Measurements from ENCODE around the gene VCL. TPM values are rescaled to one million over a fixed set of nuclear protein-coding genes. Genes with fewer than 3 reads are reported as not detected.
"Not testable (repeated sequence)": the region's sequence is repeated elsewhere in the genome, so short reads cannot be mapped to it uniquely, and the experiment has no call there.

Gene VCL
- total and polyA plus RNA-seq, 12 donors: 14.3 to 90.7 (median 43.2) TPM

- Histone ChIP-seq H3K36me3 (replicated peaks in 1 of 2) (no peaks in the 10 kb centered on the region), H3K9me3 (replicated peaks in 1 of 3) (no peaks in the 10 kb centered on the region), H3K4me1 (replicated peaks in 1 of 2) (peaks cover 0 to 25% of the 10 kb centered on the region in 2 donors), H3K4me3 (no peak overlapping the region), H3K27ac (no peak overlapping the region), H3K27me3 (no peaks in the 10 kb centered on the region)
- 47 to 79% (median 70%) methylated on average over 1 of the region's 1 CpG for WGBS, 4 donors
- intact Hi-C loops (cut with DNase I): no loop called here
- peak in 6 of 7 donors; percentile 28 to 64 (median 54) for DNase-seq
- no peak for TF ChIP-seq POLR2A (IDR thresholded peaks at IDR 0.05)
- TF ChIP-seq CTCF (IDR thresholded peaks at IDR 0.05): no peak
Measured at GRCh38 chr10:74011770-74012169, 13.9 kb downstream of the VCL start.

GRCh38 chr10:74012480-74012879 is 14.6 kb downstream of the VCL start:
- WGBS, 4 donors: 67 to 85% (median 77%) methylated on average over 2 of the region's 2 CpGs
- H3K27ac ChIP-seq: no peak overlapping the region
- no peaks in the 10 kb centered on the region for H3K9me3 ChIP-seq (replicated peaks in 1 of 3)
- intact Hi-C loops (cut with DNase I): no loop called here
- no peaks in the 10 kb centered on the region for H3K27me3 ChIP-seq
- H3K36me3 ChIP-seq (replicated peaks in 1 of 2): no peaks in the 10 kb centered on the region
- H3K4me3 ChIP-seq: no peak overlapping the region
- no peak for DNase-seq
- H3K4me1 ChIP-seq (replicated peaks in 1 of 2): peaks cover 0 to 25% of the 10 kb centered on the region in 2 donors
- no peak for TF ChIP-seq POLR2A (IDR thresholded peaks at IDR 0.05)
- no peak for TF ChIP-seq CTCF (IDR thresholded peaks at IDR 0.05)

- DNase-seq: no peak
- no peaks in the 10 kb centered on the region for H3K9me3 ChIP-seq (replicated peaks in 1 of 3)
- no peak overlapping the region for H3K27ac ChIP-seq
- no peaks in the 10 kb centered on the region for H3K36me3 ChIP-seq (replicated peaks in 1 of 2)
- peaks cover 0 to 25% of the 10 kb centered on the region in 2 donors for H3K4me1 ChIP-seq (replicated peaks in 1 of 2)
- intact Hi-C loops (cut with DNase I): no loop called here
- WGBS, 4 donors: 79 to 95% (median 85%) methylated on average over 1 of the region's 1 CpG
- TF ChIP-seq POLR2A (IDR thresholded peaks at IDR 0.05): no peak
- TF ChIP-seq CTCF (IDR thresholded peaks at IDR 0.05): no peak
- no peaks in the 10 kb centered on the region for H3K27me3 ChIP-seq
- no peak overlapping the region for H3K4me3 ChIP-seq
Measured at GRCh38 chr10:74013004-74013403, 15.1 kb downstream of the VCL start.

- H3K4me3 ChIP-seq; H3K27ac ChIP-seq; DNase-seq; H3K36me3 ChIP-seq (replicated peaks in 1 of 2); intact Hi-C loops (cut with DNase I); H3K9me3 ChIP-seq (replicated peaks in 1 of 3); H3K27me3 ChIP-seq: not testable (repeated sequence)
- H3K4me1 ChIP-seq (replicated peaks in 1 of 2): peaks cover 0 to 25% of the 10 kb centered on the region in 2 donors
- 91 to 99% (median 97%) methylated on average over 3 of the region's 3 CpGs for WGBS, 4 donors
Measured at GRCh38 chr10:74014574-74014973, 16.7 kb downstream of the VCL start.

- WGBS, 4 donors: 71 to 92% (median 82%) methylated on average over 2 of the region's 2 CpGs
- intact Hi-C loops (cut with DNase I): no loop called here
- TF ChIP-seq CTCF (IDR thresholded peaks at IDR 0.05) (no peak), POLR2A (IDR thresholded peaks at IDR 0.05) (no peak)
- DNase-seq: no peak
- no peak overlapping the region for H3K27ac ChIP-seq
- H3K27me3 ChIP-seq: no peaks in the 10 kb centered on the region
- H3K4me3 ChIP-seq: no peak overlapping the region
- H3K9me3 ChIP-seq (replicated peaks in 1 of 3): no peaks in the 10 kb centered on the region
- H3K4me1 ChIP-seq (replicated peaks in 1 of 2): peaks cover 0 to 15% of the 10 kb centered on the region in 2 donors
- no peaks in the 10 kb centered on the region for H3K36me3 ChIP-seq (replicated peaks in 1 of 2)
Measured at GRCh38 chr10:74018241-74018640, 20.3 kb downstream of the VCL start.
